Activated effector memory CD4-positive, alpha-beta T cell treated with Interleukin-2 at 50 U/mL for 16 hours (primary cell): ENCODE data around the gene SPRYD3.
"Not testable (repeated sequence)": the region's sequence is repeated elsewhere in the genome, so short reads cannot be mapped to it uniquely, and the experiment has no call there.

Experiments used
- DNase-seq: peaks from one replicate; pipeline ENCODE4 v3.0.0-alpha.2; 2020

Gene SPRYD3

DNA sequence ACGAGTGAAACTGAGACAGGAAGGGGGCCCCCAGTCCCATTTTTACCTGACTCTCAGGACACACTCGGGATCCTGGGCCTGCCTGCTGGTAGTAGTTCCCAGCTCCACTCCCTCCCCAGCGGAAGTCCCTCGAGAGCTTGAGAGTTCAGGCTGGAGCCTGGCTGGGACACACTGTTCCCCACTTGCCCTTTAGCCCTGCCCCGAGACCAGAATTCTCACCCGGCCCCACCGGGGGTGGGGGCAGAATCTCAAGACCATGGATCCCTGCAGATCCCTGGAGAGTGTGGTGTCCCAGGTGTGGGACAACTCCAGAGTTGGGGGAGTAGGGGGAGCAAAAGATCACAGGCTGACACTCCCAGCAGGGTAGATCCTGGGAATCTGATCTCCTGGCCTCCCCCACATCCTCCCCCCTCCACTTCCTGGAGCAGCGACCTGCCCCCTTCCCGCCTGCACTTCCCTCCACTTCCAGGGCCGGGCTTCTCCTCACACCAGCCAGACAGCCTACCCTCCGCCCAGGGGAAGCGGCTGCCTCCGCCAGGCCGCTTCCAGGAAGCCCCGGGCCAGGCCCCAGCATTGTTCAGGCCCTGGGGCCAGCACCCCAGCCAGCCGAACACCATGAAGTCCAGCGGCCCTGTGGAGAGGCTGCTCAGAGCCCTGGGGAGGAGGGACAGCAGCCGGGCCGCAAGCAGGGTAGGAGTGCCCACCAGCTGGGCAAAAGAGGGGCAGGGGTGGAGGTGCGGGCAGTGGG is 29.4 kb downstream of the SPRYD3 start, which contains the start of gene TNS2:
Gene TNS2 (plus strand): TSS at position 495 of the 748 bp plus-strand sequence. CDS start 121 bp downstream, at position 616.
- DNase-seq: no peak

DNA sequence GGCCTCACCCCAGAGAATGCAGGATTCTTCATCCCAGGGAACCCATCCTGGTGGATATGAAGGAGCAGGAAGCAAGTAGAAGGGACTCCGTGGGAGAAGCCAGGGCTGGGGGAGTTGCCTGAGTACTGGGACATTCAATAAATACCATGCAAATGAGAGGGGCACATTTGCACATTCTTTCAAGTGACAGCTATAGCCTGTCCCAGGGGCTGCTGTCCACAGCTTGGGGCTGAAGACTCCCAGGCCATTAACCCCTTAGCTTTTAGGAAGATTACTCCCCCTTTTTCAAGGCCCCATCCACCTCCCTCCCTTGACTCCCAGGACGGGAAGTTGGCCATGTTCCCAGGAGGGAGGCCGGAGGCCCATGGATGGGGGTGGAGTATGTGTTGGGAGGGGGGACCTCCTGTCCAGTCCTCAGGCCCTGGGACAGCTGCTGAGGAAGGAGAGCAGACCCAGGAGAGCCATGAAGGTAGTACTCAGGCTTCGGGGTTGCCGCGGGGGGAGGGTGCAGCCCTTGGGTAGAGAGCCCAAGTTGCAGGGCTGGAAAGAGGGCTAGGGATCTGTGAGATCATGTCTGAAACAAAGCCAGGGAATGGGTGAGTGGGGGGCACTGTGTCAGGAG is 30.3 kb downstream of the SPRYD3 start:
- DNase-seq: no peak

DNA sequence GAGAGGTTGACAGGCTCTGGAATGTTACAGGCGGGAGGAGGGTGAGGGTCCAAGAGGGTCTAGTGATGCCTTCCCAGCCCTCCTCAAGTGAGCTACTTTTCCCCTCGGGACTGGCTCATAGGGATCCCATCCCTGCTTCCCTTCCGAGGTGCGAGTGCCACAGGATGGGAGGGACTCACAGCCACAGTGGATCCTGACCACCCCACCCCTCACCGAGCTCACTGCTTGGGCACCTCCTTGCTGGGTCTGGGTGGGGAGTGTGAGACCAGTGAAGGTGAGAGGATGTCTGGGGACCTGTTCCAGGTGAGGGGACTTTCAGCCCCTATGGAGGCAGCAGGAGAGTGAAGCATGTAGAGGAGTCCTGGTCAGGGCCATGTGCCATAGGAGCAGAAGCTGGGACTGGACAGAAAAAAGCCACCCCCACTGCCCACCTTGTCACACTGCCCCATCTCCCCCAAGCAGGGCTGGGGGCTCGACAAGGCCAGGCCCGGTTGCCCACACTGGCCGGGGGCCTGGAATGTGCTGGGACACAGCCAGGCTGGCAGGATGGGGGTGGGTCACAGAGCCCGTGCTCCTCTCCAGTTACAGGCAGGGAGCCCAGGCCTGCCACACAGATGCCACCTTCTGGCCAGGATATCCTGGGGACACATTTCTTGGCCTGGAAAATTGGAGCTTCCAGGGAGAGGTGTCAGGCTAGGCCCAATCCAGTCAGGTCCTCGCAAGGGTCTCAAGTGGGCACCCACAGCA is 31.0 kb downstream of the SPRYD3 start:
- DNase-seq: no peak

DNA sequence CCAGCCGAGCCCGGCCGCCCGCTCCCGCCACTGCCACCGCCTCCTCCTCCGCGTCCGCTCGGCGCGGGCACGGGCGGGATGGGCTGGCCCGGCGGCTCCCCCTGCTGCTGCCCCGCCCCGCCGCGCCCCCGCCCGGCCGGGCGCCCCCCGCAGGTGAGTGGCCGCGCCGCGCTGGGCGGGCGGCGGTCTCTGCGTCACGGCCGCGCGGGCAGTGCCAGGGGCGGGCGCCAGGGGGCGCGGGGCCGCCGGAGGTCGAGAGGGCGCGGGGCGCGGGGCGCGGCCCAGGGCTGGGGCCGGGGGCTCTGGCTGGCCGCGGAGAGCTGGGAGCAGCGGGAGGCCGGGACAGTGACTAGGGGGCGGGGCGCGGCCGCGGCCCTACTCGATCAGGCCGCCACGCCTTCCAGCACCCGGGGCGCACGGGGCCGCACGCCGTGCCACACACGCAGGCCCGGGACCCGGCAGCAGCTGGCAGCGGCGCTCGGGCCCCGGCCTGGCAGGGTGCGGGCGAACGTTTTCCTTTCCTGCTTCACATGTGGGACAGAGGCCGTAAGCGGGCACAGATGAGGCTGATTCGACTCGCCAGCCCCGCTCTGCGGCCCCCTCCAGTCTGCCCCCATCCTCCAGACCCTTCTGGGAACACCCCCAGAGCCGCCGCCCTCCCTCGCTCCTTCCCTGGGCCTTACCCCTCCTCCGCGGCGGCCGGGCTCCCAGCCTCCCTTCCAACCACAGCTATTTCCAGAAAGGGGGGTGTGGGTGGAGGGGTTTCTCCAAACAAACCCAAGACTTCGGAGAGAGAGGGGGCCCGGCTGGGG is 31.8 kb downstream of the SPRYD3 start:
- DNase-seq: peak; percentile 68

DNA sequence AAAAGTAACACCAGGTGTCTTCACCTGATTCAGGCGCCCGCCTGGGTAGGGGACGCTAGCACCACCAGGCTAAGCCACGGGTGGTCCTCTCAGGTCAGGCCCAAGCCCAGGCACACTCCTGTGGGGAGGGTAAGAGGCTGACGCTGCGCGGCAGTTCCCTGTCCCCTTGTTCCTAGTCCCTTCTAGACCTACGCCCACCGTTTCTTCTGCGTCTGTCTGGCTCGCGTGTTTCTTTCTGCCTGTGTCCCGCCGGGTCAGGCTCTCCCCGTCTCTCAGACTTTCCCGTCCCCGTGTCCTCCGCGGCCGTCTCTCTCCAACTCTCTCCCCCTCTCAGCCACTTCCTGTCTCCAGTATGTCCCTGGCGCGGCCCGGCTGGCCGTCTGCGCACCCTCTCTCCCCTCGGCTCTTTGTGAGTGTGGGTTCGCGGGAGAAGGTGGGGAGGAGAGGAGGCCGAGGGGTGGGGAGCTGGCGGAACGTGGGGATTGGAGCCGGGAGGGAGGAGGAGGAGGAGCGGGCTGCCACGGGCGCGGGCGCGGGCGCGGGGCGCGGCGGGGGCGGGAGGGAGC is 32.5 kb downstream of the SPRYD3 start:
- DNase-seq: peak; percentile 39

DNA sequence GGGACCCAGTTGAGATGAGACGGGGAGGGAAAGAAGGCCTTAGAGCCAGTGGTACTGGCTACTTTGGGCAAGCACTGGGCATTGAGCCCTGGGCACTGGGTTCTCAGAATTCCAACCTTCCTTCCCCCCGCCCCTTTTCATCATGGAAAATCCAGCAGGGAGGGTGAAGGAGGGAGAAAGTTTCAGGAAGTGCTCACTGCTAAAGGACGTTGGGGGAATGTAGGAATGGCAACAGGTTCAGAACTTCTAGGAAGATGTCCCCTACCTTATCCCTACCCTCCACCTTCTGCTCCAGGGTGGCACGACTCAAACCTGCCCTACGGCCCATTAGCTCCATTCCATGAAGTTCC is 33.5 kb downstream of the SPRYD3 start:
- DNase-seq: no peak

DNA sequence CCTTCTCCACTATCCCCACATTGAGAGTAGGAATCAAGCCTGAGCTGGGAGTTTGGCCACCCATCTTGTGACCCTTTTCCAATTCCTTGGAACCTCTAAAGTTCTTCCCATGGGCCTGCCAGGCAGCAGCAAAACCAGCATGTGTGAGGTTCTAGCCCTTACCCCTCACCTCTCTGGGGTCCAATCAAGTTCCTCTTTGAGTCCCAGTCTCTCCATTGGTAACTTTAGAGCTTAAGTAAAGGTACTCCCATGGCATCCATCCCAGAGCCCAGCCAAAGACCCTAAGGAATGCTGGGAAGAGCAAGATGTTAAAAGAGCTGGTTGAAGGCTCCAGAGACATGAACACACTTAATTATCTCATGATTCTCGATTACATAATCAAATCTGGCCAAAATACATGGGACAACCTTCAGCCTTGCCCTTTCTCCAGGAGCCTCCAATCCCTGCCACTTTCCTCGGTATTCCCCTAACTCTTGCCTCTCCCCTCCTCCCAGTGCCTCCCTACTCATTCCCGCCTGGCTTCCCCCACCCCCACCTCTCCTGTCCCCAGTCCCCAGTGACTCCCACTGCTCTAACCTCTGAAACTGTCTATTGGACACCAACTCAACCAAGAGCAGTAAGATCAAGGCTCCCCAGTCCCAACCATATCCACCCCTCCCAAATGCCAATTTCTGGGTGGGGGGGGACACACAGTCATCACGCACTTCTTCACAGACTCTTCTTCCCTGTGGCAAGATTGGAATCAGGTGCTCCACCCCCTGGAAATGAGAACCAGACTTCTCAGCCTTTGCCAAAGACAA is 34.1 kb downstream of the SPRYD3 start:
- no peak for DNase-seq

DNA sequence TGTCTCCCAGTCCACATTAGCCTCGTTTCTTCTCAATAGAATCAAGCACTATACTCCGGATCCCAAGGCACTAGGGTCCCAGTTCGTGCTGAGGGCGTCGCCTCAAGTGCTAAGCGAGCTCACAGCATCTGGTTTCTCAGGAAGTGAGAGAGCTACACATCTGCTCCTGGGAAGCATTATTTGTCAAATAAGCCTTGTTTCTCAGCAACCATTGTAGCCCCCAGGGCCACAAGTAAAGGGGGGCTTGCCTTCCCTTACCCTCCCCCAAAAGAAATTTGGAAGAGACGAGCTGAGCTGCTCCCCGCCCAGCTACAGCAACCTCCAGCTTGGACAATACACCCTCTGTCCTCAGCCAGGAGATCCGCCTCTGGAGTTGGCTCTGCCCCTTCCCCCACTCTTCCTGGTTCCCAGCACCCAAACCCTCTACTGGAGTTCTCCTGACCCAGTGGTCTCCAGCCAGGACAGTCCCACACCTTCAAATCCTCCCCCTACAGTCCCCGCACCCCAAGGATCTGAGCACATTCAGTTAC is 35.1 kb downstream of the SPRYD3 start:
- DNase-seq: no peak

DNA sequence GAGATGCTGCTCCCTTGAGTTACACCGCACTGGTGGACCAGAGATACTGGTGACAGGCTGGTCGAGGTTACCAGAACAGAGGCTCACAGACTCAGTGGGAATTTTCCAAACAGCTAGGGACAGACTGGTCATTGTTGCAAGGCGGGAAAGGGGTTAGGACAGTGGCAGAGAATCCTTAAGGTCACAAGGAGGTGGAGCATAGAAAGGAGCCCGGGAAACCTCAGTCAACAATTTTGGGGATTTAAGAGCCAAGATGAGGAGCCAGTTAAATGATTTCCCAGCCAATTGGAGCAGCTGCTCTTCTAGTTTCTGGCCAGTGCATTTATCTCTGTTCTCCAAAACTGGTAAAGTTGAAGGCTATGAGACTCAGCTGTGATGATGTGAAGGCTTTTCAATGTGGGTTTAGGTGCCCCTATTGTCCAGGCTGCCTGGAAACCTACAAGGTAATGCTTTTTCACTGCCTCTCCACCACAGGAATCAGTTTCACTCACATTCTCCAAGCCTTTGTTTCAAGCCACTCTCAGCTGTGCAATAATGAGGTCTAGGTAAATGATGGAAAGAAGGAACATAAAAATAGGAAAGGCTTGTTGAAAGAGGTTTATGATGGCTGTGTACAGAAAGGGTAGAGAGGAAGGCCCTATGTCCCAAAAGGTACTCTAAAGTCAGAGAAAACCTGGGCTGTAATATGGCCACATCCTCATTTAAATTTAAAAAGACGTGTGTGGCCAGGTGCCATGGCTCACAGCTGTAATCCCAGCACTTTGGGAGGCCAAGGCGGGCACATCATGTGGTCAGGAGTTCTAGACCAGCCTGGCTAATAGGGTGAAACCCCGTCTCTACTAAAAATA is 36.4 kb downstream of the SPRYD3 start:
- no peak for DNase-seq

DNA sequence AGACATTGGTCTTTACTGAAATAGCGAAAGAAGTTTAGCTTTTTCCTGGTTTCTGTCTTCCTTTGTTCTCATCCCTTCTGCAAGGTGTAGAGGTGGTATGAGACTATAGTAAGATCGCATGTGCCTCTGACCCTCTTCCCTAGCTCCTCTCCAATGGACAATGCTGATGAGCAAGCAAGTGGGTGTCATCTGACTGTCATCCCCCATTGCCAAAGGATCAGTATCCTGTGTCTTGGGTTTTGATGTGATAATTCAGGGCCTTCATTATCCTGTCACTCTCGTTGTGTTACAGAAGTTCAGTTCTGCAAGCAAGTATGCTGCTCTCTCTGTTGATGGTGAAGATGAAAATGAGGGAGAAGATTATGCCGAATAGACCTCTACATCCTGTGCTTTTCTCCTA is 39.3 kb downstream of the SPRYD3 start:
- no peak for DNase-seq

DNA sequence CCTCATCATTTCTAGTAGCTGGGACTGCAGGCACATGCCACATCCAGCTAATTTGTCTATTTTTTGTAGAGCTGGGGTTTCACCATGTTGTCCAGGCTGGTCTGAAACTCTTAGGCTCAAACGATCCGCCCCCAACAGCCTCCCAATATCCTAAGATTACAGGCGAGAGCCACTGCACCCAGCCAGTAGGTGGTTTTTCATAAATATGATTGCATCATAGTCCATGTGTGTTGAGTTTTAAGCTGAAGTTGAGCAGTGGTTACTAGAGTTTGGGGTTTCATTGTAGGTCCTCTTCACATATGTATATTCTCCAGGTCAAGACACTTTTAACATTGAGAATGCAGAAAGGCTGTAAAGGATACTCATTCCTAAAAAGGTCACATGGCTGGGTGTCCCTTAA is 42.4 kb downstream of the SPRYD3 start:
- DNase-seq: no peak

DNA sequence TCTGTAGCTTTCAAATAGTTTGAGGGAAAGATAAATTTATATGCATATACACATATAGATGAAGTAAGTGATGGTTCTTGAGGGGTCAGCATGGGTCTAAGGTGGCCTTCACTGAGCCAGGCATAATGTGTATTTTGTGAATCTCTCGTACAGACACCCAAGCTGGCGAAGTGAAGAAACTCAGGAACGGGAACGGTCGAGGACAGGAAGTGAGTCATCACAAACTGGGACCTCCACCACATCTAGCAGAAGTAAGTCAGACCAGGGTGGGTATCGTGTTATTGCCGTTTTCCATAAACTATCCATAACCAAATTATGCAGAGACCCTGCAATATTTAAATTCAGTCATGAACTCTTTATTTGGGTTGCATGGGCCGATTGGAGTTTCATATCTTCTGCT is 44.7 kb downstream of the SPRYD3 start:
- no peak for DNase-seq

DNA sequence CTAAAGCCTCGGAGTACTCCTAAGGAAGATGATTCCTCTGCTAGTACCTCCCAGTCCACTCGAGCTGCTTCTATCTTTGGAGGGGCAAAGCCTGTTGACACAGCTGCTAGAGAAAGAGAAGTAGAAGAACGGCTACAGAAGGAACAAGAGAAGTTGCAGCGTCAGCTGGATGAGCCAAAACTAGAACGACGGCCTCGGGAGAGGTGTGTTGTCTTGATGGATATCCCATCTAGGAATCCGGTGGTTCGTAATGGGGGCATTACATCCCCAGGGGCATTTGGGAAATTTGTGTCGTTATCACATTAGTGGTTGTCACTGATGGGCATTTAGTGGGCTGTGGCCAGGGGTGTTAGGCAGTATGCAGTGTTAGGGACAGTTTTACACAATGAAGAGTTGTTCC is 45.4 kb downstream of the SPRYD3 start:
- DNase-seq: not testable (repeated sequence)

DNA sequence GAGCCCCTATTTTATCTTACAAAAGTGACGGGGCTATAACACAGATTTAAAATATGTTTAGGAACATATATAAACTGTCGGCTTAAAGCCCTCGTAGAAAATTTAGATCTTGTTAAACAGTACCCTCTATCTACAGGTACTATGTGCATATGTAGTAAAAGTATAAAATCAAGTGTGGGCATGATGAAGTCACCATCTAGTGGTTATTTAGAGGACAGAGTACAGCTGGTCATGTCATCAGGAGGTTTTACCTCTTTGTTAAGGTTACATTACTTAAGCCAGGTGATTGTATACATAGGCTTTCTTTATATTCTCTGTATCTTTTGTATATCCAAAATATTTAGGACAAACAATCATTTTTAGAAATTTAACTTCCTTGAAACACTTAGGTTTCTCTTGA is 47.6 kb downstream of the SPRYD3 start:
- no peak for DNase-seq

DNA sequence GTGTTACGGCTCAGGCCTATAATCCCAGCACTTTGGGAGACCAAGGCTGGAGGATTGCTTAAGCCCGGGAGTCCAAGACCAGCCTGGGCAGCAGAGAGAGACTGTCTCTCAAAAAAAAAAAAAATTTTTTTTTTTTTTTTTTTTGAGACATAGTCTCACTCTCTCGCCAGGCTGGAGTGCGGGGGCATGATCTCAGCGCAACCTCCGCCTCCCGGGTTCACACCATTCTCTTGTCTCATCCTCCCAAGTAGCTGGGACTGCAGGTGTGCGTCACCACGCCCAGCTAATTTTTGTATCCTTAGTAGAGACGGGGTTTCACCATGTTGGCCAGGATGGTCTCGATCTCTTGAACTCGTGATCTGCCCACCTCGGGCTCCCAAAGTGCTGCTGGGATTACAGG is 52.2 kb downstream of the SPRYD3 start:
- not testable (repeated sequence) for DNase-seq

DNA sequence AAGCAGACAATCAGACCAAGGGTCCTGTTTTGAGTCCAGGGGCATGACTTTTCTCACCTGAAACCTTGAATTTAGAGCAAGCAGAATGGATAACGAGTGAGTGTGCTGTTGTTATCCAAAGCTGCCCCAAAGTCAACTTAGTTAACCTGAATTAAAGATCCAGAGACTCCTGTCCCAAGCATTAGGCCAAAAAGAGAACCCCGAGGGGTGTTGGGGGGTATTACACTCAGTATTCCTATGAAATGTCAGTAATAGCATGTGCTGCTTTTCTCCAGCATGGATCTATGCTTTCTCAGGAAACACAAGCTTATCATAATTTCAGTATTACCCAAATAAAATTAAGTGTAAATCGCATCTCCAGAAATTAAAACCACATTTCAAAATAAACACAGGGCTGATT is 53.9 kb downstream of the SPRYD3 start:
- no peak for DNase-seq

DNA sequence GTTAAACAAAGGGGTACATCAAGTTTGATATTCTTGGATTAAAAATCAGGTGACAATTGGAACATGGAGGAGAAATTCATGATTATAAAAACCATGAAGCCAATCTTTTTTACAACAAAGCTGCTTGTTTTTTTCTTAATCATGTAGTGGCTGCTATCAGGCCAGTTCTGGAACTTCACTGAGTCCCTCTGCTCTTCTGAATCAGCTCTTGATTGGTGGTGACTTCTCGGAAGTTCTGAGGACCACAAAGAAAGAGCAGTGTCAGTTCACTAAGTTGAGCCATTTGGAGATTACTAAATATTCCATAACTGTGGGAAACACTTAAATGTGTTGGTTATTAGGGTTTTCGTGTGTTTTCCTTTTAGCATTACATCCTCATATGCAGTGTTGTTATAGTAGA is 64.5 kb downstream of the SPRYD3 start:
- DNase-seq: no peak
